Panc1 (cell line): ENCODE data around the gene RAPGEF3.

Experiments used
- POLR2AphosphoS5 ChIP-seq: IDR thresholded peaks from 2 replicates; pipeline ENCODE4 v1.6.1; 2012; ENCODE audit warnings: mild to moderate bottlenecking, low read depth, low read length, moderate library complexity
- SIN3A ChIP-seq: IDR thresholded peaks from 2 replicates; pipeline ENCODE4 v1.6.1; 2012; ENCODE audit warnings: low read depth, mild to moderate bottlenecking, low read length, moderate library complexity, borderline replicate concordance; ENCODE audit not compliant: insufficient read depth
- TCF7L2 ChIP-seq: IDR thresholded peaks from 2 replicates; pipeline ENCODE4 v1.6.1; 2011; ENCODE audit warnings: mild to moderate bottlenecking, low read depth, low read length, inconsistent platforms
- TF ChIP-seq, protein P1 (sequence below): fragments of 450-650 bp; IDR thresholded peaks from 2 replicates; pipeline ENCODE4 v1.5.1; 2017; ENCODE audit warnings: mild to moderate bottlenecking
- TF ChIP-seq, protein P2 (sequence below), 2 experiments: IDR thresholded peaks; 2 replicates each; pipeline ENCODE4 v1.6.1; 2011 to 2012; ENCODE audit warnings: low read depth in 2 of 2, control low read depth in 1 of 2, low read length in 1 of 2, mild to moderate bottlenecking in 1 of 2, moderate library complexity in 1 of 2; ENCODE audit not compliant: insufficient read depth in 1 of 2

DNA sequence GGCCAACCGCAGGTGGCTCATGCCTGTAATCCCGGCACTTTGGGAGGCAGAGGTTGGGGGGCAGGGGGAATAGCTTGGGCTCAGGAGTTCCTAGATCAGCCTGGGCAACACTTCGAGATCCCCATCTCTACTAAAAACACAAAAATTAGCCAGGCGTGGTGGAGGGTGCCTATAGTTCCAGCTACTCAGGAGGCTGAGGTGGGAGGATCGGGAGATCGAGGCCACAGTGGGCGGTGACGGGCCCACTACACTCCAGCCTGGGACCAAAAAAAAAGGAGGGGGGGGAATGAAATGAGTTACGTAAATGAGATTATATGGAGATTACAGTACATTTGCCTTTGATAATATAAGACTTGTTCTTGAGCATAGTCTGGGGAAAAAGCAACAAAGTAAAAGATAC, 54.0 kb downstream of the RAPGEF3 start:
- TF ChIP-seq, protein P1, sequence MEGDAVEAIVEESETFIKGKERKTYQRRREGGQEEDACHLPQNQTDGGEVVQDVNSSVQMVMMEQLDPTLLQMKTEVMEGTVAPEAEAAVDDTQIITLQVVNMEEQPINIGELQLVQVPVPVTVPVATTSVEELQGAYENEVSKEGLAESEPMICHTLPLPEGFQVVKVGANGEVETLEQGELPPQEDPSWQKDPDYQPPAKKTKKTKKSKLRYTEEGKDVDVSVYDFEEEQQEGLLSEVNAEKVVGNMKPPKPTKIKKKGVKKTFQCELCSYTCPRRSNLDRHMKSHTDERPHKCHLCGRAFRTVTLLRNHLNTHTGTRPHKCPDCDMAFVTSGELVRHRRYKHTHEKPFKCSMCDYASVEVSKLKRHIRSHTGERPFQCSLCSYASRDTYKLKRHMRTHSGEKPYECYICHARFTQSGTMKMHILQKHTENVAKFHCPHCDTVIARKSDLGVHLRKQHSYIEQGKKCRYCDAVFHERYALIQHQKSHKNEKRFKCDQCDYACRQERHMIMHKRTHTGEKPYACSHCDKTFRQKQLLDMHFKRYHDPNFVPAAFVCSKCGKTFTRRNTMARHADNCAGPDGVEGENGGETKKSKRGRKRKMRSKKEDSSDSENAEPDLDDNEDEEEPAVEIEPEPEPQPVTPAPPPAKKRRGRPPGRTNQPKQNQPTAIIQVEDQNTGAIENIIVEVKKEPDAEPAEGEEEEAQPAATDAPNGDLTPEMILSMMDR, result no peak
- TF ChIP-seq SIN3A (no peak), POLR2AphosphoS5 (no peak), TCF7L2 (no peak)
- TF ChIP-seq, protein P2, sequence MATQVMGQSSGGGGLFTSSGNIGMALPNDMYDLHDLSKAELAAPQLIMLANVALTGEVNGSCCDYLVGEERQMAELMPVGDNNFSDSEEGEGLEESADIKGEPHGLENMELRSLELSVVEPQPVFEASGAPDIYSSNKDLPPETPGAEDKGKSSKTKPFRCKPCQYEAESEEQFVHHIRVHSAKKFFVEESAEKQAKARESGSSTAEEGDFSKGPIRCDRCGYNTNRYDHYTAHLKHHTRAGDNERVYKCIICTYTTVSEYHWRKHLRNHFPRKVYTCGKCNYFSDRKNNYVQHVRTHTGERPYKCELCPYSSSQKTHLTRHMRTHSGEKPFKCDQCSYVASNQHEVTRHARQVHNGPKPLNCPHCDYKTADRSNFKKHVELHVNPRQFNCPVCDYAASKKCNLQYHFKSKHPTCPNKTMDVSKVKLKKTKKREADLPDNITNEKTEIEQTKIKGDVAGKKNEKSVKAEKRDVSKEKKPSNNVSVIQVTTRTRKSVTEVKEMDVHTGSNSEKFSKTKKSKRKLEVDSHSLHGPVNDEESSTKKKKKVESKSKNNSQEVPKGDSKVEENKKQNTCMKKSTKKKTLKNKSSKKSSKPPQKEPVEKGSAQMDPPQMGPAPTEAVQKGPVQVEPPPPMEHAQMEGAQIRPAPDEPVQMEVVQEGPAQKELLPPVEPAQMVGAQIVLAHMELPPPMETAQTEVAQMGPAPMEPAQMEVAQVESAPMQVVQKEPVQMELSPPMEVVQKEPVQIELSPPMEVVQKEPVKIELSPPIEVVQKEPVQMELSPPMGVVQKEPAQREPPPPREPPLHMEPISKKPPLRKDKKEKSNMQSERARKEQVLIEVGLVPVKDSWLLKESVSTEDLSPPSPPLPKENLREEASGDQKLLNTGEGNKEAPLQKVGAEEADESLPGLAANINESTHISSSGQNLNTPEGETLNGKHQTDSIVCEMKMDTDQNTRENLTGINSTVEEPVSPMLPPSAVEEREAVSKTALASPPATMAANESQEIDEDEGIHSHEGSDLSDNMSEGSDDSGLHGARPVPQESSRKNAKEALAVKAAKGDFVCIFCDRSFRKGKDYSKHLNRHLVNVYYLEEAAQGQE (IDR thresholded peaks at IDR 0.05; ENCODE audit: insufficient read depth in 1 of 2, low read depth in 2 of 2, low read length in 1 of 2), result no peak
